Measurements from ENCODE around the gene TSPAN8.
"Not testable (repeated sequence)": the region's sequence is repeated elsewhere in the genome, so short reads cannot be mapped to it uniquely, and the experiment has no call there.

The TSPAN8 gene

GRCh38 chr12:71164568-71165197 lies 6.9 kb upstream of the TSPAN8 start:
- in situ Hi-C loops (cut with MboI; ENCODE audit: low sequenced_read_pairs), result no loop called here

- in situ Hi-C loops (cut with MboI; ENCODE audit: low sequenced_read_pairs), result no loop called here
Measured at GRCh38 chr12:71164166-71164565, 6.4 kb upstream of the TSPAN8 start.

DNA sequence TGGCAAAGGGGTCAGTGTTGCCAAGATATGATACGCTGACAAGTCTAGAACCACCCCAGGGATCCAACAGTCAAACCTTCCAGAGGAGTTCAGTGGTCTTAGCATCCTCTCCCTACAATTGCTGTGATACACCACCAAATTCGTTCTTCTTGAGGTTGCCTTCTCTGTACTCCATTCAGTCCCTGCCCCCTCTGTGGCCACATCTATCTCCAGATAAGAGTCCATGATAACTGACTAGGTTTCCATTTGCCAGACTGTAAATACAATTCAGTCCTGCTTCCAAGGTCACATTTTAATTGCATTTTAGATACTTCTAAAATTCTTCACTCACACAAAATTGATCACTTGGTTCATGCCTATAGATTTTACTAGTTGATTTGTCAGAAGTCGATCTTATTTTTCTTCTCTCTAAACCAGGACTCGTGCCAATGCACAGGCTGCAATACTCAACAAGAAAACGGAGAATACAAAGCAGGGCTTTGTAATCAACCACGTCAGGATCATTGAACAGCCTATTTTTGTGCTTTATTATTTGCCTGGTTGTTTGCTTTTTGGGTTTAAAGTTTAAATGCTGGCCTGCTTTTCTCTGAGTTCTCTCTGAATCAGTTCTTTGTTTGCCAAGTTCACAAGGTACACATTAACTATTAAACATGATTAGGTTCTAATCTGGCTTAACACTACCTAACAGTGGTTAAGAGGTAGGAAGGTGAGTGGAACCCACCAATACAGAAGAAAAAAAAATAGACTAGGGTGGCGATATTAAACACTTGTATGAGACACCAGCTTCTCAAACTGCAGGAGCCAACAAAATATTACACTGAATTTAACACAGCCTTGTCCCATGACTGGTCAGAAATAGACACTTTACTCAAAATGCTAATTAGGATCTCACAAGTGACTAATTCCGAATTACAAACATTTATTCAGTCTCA lies 5.3 kb upstream of the TSPAN8 start:
- in situ Hi-C loops (cut with MboI; ENCODE audit: low sequenced_read_pairs), result no loop called here

- in situ Hi-C loops (cut with MboI; ENCODE audit: low sequenced_read_pairs), result no loop called here
Measured at GRCh38 chr12:71161591-71161990, 3.8 kb upstream of the TSPAN8 start.

DNA sequence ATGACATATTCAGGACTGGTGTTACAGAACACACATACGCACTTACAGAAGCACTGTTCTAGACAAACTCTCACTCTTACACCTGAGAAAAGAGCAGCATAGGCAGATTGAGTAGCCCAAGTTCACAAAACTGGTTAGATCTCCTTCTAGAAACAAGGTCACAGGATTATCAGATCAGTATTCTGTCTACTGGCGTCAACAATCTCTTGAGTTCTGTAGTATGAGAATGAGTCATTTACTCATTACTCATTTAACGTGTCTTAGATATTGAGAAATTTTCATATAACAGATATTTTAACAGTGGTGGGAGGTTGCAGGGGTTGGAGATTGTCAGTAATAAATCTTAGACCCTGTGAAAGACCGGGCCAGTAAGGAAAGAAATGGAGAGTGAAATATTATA lies 2.8 kb upstream of the TSPAN8 start:
- in situ Hi-C loops (cut with MboI; ENCODE audit: low sequenced_read_pairs), result no loop called here

GRCh38 chr12:71159878-71160277 lies 2.1 kb upstream of the TSPAN8 start:
- in situ Hi-C loops (cut with MboI; ENCODE audit: low sequenced_read_pairs), result no loop called here

- in situ Hi-C loops (cut with MboI; ENCODE audit: low sequenced_read_pairs), result no loop called here
Measured at GRCh38 chr12:71159264-71159663, 1.5 kb upstream of the TSPAN8 start.

- in situ Hi-C loops (cut with MboI; ENCODE audit: low sequenced_read_pairs), result no loop called here
Measured at GRCh38 chr12:71158361-71158882, 623 bp upstream of the TSPAN8 start.

GRCh38 chr12:71155225-71155624 lies 2.6 kb downstream of the TSPAN8 start:
- in situ Hi-C loops (cut with MboI; ENCODE audit: low sequenced_read_pairs), result no loop called here

- in situ Hi-C loops (cut with MboI; ENCODE audit: low sequenced_read_pairs), result no loop called here
Measured at GRCh38 chr12:71152851-71153250, 4.9 kb downstream of the TSPAN8 start.

GRCh38 chr12:71150041-71150440 lies 7.8 kb downstream of the TSPAN8 start:
- in situ Hi-C loops (cut with MboI; ENCODE audit: low sequenced_read_pairs), result not testable (repeated sequence)

DNA sequence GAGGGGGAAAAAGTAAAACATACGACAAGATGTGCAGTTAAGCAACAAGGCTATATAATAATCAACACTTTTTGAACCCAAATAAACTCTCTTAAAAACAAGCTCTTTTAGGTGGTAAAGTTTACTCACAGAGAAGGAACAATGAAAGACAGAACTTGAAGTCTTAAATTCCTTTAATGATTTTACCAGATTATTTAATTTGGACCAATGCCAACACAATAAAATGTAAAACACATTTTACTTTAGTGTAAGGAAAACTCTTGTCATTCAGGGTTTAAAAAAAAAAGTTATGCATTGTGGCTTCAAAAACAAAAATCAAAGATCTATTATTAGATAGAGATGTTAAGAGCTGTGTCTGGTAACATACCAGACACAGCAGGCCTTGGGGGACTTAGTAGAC lies 13.1 kb downstream of the TSPAN8 start:
- in situ Hi-C loops (cut with MboI; ENCODE audit: low sequenced_read_pairs), result no loop called here

- in situ Hi-C loops (cut with MboI; ENCODE audit: low sequenced_read_pairs), result no loop called here
Measured at GRCh38 chr12:71142956-71143355, 14.8 kb downstream of the TSPAN8 start.

DNA sequence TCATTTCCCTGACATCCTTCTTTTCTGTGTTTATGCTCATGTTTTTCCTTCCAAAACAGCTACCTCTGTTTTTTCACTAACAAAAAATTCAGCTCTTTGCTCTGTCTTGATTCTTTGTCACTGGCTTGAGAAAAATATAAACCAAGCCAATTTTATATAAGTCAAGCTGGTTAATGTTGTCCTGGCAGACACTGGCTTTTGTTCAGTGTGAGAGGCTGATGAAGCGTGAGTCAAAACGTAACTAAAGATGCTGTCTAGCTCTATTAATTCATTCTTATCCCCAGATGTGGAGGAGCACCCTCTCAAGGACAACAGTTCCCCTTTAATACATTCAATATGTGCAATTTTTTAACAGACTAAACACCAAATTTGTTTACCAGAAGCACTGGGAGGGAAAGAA lies 15.8 kb downstream of the TSPAN8 start:
- in situ Hi-C loops (cut with MboI; ENCODE audit: low sequenced_read_pairs), result no loop called here

- in situ Hi-C loops (cut with MboI; ENCODE audit: low sequenced_read_pairs), result no loop called here
Measured at GRCh38 chr12:71141378-71141926, 16.3 kb downstream of the TSPAN8 start.

- in situ Hi-C loops (cut with MboI; ENCODE audit: low sequenced_read_pairs), result no loop called here
Measured at GRCh38 chr12:71139153-71139735, 18.6 kb downstream of the TSPAN8 start.

DNA sequence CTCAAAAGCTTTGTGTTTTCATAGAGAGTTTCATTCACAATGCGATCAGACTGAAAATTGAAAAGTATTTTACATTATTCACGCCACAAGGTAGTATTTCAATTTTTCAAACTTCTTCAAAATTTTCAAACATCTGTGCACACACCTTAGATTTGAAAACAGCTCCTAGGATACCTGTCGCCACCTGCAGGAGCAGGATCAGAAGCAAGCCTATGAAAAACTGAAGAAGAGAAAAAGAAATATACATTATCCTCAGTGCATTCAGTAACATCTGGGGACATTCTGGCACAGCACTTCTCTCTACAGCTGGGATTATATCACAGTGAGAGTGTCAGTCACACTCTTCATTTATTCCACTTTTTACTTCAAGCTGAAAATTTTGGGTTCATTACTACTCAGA lies 19.8 kb downstream of the TSPAN8 start:
- in situ Hi-C loops (cut with MboI; ENCODE audit: low sequenced_read_pairs), result no loop called here

- in situ Hi-C loops (cut with MboI; ENCODE audit: low sequenced_read_pairs), result no loop called here
Measured at GRCh38 chr12:71135812-71136176, 22.0 kb downstream of the TSPAN8 start.

DNA sequence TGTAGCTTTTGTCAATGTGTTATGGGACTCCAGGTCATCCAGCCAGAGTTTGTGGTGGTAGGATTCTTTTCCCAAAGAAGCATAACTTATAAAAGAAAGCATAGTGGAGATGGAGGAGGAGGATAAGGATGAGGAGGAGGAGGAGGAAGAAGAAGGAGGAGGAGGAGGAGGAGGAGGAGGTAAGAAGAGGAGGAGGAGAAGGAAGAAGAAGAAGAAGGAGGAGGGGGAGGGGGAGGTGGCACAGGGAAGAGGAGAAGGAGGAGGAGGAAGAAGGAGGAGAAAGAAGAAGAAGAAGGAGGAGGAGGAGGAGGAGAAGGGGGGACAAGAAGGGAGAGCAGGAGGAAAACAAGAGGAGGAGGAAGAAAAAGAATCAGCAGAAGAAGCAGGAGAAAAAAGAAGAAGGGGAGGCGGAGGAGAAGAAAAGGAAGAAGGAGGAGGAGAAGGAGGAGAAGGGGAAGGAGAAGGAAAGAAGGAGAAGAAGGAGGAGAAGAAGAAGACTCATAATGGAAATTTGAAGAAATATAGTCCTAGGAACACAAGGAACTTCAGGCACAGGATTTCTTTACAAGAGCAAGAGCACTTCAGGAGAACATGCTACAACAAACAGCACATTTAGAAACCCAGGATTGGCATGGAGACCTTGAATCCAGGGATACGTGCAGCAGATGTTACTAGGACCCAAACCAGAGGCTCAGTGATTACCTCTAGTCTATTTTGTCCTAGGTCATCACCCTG lies 22.6 kb downstream of the TSPAN8 start:
- in situ Hi-C loops (cut with MboI; ENCODE audit: low sequenced_read_pairs), result no loop called here

DNA sequence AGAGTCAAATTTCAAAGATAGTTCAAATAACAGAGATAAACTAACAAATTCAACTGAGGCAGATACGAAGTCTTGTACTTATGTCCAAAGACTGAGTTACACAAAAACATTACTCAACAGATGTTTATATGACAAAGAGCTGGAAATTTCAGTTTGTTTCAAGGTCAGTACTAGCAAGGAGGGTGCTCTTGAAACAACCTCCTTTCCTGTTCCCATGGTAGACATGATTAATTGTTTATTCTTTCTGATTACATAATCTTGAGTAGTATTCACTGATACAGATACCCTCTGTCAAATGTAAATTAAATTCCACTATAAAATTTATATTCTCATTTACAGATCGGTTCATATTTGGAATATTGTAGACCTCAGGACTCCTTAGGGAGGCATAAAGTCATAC lies 23.4 kb downstream of the TSPAN8 start:
- in situ Hi-C loops (cut with MboI; ENCODE audit: low sequenced_read_pairs), result no loop called here
